Skeletal muscle tissue (tissue), 4 donors: ENCODE measurements around the gene BMPR2. TPM values are rescaled to one million over a fixed set of nuclear protein-coding genes. Genes with fewer than 3 reads are reported as not detected.
"Not testable (repeated sequence)": the region's sequence is repeated elsewhere in the genome, so short reads cannot be mapped to it uniquely, and the experiment has no call there.

ENCODE experiments used
- H3K27ac ChIP-seq: one replicate; pipeline ENCODE4 v1.7.0; 2013; ENCODE audit warnings: mild to moderate bottlenecking, low read depth, low read length, inconsistent platforms
- H3K27me3 ChIP-seq, 3 donors: one replicate each; pipeline ENCODE4 v1.7.0; 2013; ENCODE audit warnings: low read length in 3 of 3; ENCODE audit not compliant: control insufficient read depth in 3 of 3, insufficient read depth in 3 of 3
- H3K36me3 ChIP-seq, 3 donors: one replicate each; pipeline ENCODE4 v1.7.0; 2013; ENCODE audit warnings: low read length in 3 of 3; ENCODE audit not compliant: control insufficient read depth in 3 of 3, insufficient read depth in 3 of 3
- H3K4me1 ChIP-seq, 3 donors: one replicate each; pipeline ENCODE4 v1.7.0; 2013; ENCODE audit warnings: low read length in 3 of 3, mild to moderate bottlenecking in 3 of 3; ENCODE audit not compliant: control insufficient read depth in 3 of 3, insufficient read depth in 3 of 3
- H3K4me3 ChIP-seq, 3 donors: one replicate each; pipeline ENCODE4 v1.7.0; 2013; ENCODE audit warnings: low read length in 3 of 3
- H3K9ac ChIP-seq, 3 donors: one replicate each; pipeline ENCODE4 v1.7.0; 2013; ENCODE audit warnings: low read length in 3 of 3, mild to moderate bottlenecking in 3 of 3, moderate library complexity in 2 of 3, low read depth in 1 of 3
- H3K9me3 ChIP-seq, 3 donors: one replicate each; pipeline ENCODE4 v1.7.0; 2013; ENCODE audit warnings: low read length in 3 of 3; ENCODE audit not compliant: control insufficient read depth in 3 of 3
- total RNA-seq: library from RNA; depleted of rRNA; stranded (reverse); fragments of >200 nt; gene quantifications from one replicate; pipeline ENCODE4 v1.2.3, GENCODE V29; 2014
- donor health status: Osteomylitis.

Gene BMPR2
- total RNA-seq, 1 donor from 2014 or later, result 24.0 TPM

GRCh38 chr2:202545931-202546330 lies 169.8 kb downstream of the BMPR2 start:
- peaks cover 0 to 3% (median 0%) of the 10 kb centered on the region in 3 donors for H3K4me1 ChIP-seq
- no peak overlapping the region for H3K9ac ChIP-seq
- H3K27me3 ChIP-seq, result no peaks in the 10 kb centered on the region
- no peaks in the 10 kb centered on the region for H3K36me3 ChIP-seq
- H3K27ac ChIP-seq, result no peak overlapping the region
- H3K4me3 ChIP-seq, result no peak overlapping the region
- no peaks in the 10 kb centered on the region for H3K9me3 ChIP-seq

- not testable (repeated sequence) for H3K27ac ChIP-seq, H3K9ac ChIP-seq, H3K4me1 ChIP-seq, H3K36me3 ChIP-seq, H3K9me3 ChIP-seq, H3K27me3 ChIP-seq, H3K4me3 ChIP-seq
These were observed 170.5 kb downstream of the BMPR2 start for GRCh38 chr2:202546499-202547141.

GRCh38 chr2:202548240-202548639 lies 172.1 kb downstream of the BMPR2 start:
- Histone ChIP-seq H3K4me3 (no peak overlapping the region), H3K9me3 (no peaks in the 10 kb centered on the region), H3K9ac (no peak overlapping the region), H3K27ac (no peak overlapping the region), H3K27me3 (no peaks in the 10 kb centered on the region), H3K4me1 (no peaks in the 10 kb centered on the region), H3K36me3 (peaks cover 0 to 4% (median 3%) of the 10 kb centered on the region in 3 donors)

- H3K9ac ChIP-seq, H3K9me3 ChIP-seq, H3K4me1 ChIP-seq, H3K27ac ChIP-seq, H3K4me3 ChIP-seq, H3K27me3 ChIP-seq: not testable (repeated sequence)
- peaks cover 8 to 21% (median 13%) of the 10 kb centered on the region in 3 donors for H3K36me3 ChIP-seq
These were observed 174.9 kb downstream of the BMPR2 start for GRCh38 chr2:202551000-202551399.

GRCh38 chr2:202555356-202555755 lies 179.2 kb downstream of the BMPR2 start:
- Histone ChIP-seq H3K36me3 (peaks cover 19 to 35% (median 20%) of the 10 kb centered on the region in 3 donors), H3K9me3 (no peaks in the 10 kb centered on the region)

GRCh38 chr2:202560200-202560599 lies 184.1 kb downstream of the BMPR2 start:
- H3K9me3 ChIP-seq, result no peaks in the 10 kb centered on the region
- H3K4me3 ChIP-seq, result no peak overlapping the region
- H3K4me1 ChIP-seq, result no peaks in the 10 kb centered on the region
- H3K9ac ChIP-seq, result no peak overlapping the region
- peaks cover 15 to 25% (median 22%) of the 10 kb centered on the region in 3 donors for H3K36me3 ChIP-seq
- no peaks in the 10 kb centered on the region for H3K27me3 ChIP-seq
- H3K27ac ChIP-seq, result no peak overlapping the region

More at GRCh38 chr2:202555356-202555755, 179.2 kb downstream of the BMPR2 start:
- Histone ChIP-seq H3K4me1 (no peaks in the 10 kb centered on the region), H3K27ac (no peak overlapping the region), H3K4me3 (no peak overlapping the region), H3K27me3 (no peaks in the 10 kb centered on the region), H3K9ac (no peak overlapping the region)

GRCh38 chr2:202564226-202564625 lies 188.1 kb downstream of the BMPR2 start:
- no peaks in the 10 kb centered on the region for H3K4me1 ChIP-seq
- no peak overlapping the region for H3K9ac ChIP-seq
- no peaks in the 10 kb centered on the region for H3K9me3 ChIP-seq
- peaks cover 4 to 10% (median 8%) of the 10 kb centered on the region in 3 donors for H3K36me3 ChIP-seq
- no peak overlapping the region for H3K27ac ChIP-seq
- H3K4me3 ChIP-seq, result no peak overlapping the region
- no peaks in the 10 kb centered on the region for H3K27me3 ChIP-seq

- Histone ChIP-seq H3K4me3 (no peak overlapping the region), H3K9me3 (no peaks in the 10 kb centered on the region), H3K36me3 (peaks cover 0 to 3% (median 3%) of the 10 kb centered on the region in 3 donors), H3K4me1 (no peaks in the 10 kb centered on the region), H3K27me3 (no peaks in the 10 kb centered on the region), H3K9ac (no peak overlapping the region), H3K27ac (no peak overlapping the region)
These were observed 190.2 kb downstream of the BMPR2 start for GRCh38 chr2:202566286-202566685.

GRCh38 chr2:202574541-202574940 lies 198.4 kb downstream of the BMPR2 start:
- no peaks in the 10 kb centered on the region for H3K9me3 ChIP-seq
- no peak overlapping the region for H3K27ac ChIP-seq
- H3K4me3 ChIP-seq, result no peak overlapping the region
- H3K4me1 ChIP-seq, result no peaks in the 10 kb centered on the region
- no peaks in the 10 kb centered on the region for H3K27me3 ChIP-seq
- no peaks in the 10 kb centered on the region for H3K36me3 ChIP-seq
- no peak overlapping the region for H3K9ac ChIP-seq

- H3K4me1 ChIP-seq, H3K4me3 ChIP-seq, H3K9me3 ChIP-seq, H3K9ac ChIP-seq, H3K27ac ChIP-seq, H3K27me3 ChIP-seq, H3K36me3 ChIP-seq: not testable (repeated sequence)
These were observed 199.1 kb downstream of the BMPR2 start for GRCh38 chr2:202575194-202575593.
